ENCODE measurements around the gene AEBP2. TPM values are rescaled to one million over a fixed set of nuclear protein-coding genes. Genes with fewer than 3 reads are reported as not detected.

AEBP2 gene
- total and polyA plus RNA-seq, 9 of the 15 experiments (the other 6 are each of a cell fraction or from before 2014, with no cell fraction given) = 5.7 to 43.7 (median 10.3) TPM

- TF ChIP-seq, protein P1, sequence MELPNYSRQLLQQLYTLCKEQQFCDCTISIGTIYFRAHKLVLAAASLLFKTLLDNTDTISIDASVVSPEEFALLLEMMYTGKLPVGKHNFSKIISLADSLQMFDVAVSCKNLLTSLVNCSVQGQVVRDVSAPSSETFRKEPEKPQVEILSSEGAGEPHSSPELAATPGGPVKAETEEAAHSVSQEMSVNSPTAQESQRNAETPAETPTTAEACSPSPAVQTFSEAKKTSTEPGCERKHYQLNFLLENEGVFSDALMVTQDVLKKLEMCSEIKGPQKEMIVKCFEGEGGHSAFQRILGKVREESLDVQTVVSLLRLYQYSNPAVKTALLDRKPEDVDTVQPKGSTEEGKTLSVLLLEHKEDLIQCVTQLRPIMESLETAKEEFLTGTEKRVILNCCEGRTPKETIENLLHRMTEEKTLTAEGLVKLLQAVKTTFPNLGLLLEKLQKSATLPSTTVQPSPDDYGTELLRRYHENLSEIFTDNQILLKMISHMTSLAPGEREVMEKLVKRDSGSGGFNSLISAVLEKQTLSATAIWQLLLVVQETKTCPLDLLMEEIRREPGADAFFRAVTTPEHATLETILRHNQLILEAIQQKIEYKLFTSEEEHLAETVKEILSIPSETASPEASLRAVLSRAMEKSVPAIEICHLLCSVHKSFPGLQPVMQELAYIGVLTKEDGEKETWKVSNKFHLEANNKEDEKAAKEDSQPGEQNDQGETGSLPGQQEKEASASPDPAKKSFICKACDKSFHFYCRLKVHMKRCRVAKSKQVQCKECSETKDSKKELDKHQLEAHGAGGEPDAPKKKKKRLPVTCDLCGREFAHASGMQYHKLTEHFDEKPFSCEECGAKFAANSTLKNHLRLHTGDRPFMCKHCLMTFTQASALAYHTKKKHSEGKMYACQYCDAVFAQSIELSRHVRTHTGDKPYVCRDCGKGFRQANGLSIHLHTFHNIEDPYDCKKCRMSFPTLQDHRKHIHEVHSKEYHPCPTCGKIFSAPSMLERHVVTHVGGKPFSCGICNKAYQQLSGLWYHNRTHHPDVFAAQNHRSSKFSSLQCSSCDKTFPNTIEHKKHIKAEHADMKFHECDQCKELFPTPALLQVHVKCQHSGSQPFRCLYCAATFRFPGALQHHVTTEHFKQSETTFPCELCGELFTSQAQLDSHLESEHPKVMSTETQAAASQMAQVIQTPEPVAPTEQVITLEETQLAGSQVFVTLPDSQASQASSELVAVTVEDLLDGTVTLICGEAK (IDR thresholded peaks at IDR 0.05) = no peak
- TF ChIP-seq, protein P1 (CRISPR knock-in tag; IDR thresholded peaks at IDR 0.05) = no peak
- TF ChIP-seq GTF2E2 (tag; IDR thresholded peaks at IDR 0.05) (no peak), ZNF639 (CRISPR knock-in tag; conservative IDR thresholded peaks at IDR 0.05 in 1 of 2, IDR thresholded peaks at IDR 0.05 in 1 of 2) (peak in 1 of 2 experiments; percentile 69; a peak in 2 of 4 replicates), SMC3 (conservative IDR thresholded peaks at IDR 0.05; ENCODE audit: insufficient read depth, low read depth, low read length) (no peak), ZFP36 (IDR thresholded peaks at IDR 0.05; ENCODE audit: low read depth, low read length, partially characterized antibody) (no peak), ZNF778 (CRISPR knock-in tag; IDR thresholded peaks at IDR 0.05) (no peak), TBP (optimal IDR thresholded peaks at IDR 0.05; ENCODE audit: low read depth, low read length) (peak; percentile 57), SRSF9 (IDR thresholded peaks at IDR 0.05; ENCODE audit: borderline replicate concordance, low read depth, low read length) (no peak)
- TF ChIP-seq, protein P2, sequence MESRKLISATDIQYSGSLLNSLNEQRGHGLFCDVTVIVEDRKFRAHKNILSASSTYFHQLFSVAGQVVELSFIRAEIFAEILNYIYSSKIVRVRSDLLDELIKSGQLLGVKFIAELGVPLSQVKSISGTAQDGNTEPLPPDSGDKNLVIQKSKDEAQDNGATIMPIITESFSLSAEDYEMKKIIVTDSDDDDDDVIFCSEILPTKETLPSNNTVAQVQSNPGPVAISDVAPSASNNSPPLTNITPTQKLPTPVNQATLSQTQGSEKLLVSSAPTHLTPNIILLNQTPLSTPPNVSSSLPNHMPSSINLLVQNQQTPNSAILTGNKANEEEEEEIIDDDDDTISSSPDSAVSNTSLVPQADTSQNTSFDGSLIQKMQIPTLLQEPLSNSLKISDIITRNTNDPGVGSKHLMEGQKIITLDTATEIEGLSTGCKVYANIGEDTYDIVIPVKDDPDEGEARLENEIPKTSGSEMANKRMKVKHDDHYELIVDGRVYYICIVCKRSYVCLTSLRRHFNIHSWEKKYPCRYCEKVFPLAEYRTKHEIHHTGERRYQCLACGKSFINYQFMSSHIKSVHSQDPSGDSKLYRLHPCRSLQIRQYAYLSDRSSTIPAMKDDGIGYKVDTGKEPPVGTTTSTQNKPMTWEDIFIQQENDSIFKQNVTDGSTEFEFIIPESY (CRISPR knock-in tag; IDR thresholded peaks at IDR 0.05) = 0 out of 2 replicates have a peak, but pooled peaks have one; percentile 18
- TF ChIP-seq, protein P3, sequence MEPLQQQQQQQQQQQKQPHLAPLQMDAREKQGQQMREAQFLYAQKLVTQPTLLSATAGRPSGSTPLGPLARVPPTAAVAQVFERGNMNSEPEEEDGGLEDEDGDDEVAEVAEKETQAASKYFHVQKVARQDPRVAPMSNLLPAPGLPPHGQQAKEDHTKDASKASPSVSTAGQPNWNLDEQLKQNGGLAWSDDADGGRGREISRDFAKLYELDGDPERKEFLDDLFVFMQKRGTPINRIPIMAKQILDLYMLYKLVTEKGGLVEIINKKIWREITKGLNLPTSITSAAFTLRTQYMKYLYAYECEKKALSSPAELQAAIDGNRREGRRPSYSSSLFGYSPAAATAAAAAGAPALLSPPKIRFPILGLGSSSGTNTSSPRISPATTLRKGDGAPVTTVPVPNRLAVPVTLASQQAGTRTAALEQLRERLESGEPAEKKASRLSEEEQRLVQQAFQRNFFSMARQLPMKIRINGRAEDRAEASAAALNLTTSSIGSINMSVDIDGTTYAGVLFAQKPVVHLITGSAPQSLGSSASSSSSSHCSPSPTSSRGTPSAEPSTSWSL (CRISPR knock-in tag; IDR thresholded peaks at IDR 0.05; ENCODE audit: borderline replicate concordance) = no peak
These were observed at the start of gene AEBP2 (continued) for GRCh38 chr12:19439059-19440018.

All from K562 (cell line).